SK-N-SH (cell line): Measurements from ENCODE around the gene GALNT12. TPM values are rescaled to one million over a fixed set of nuclear protein-coding genes. Genes with fewer than 3 reads are reported as not detected.

Experiments
- CTCF ChIA-PET: fragments of 300-600, 350-600 bp; formaldehyde crosslinking; extraction: SDS; loops from one replicate; lab custom pipeline; 2021; lab: Yijun Ruan, JAX
- POLR2A ChIA-PET: fragments of 350-600 bp; sonication (Branson Sonifier 250); formaldehyde crosslinking; extraction: SDS; loops from one replicate; lab custom pipeline; 2020; ENCODE audit warnings: antibody characterized with exemption, inconsistent platforms; lab: Yijun Ruan, JAX
- DNase-seq: peaks from one replicate; pipeline ENCODE4 v3.0.0; 2012
- H2AFZ ChIP-seq: fragments of 200-600 bp; sonication (generic); 2 replicates; pipeline ENCODE4 v1.8.1; 2016; ENCODE audit warnings: antibody characterized with exemption, mild to moderate bottlenecking, low read depth
- H3F3A ChIP-seq: fragments of 200-600 bp; sonication (generic); replicated peaks from 2 replicates; pipeline ENCODE3; 2016; ENCODE audit warnings: antibody characterized with exemption, mild to moderate bottlenecking; ENCODE audit not compliant: insufficient read depth
- H3K27ac ChIP-seq, 2 experiments: fragments of 200-500 bp in 1 of 2; fragments of 200-600 bp in 1 of 2; sonication (Bioruptor generic) in 1 of 2; sonication (generic), shearing (Covaris generic) in 1 of 2; 2 replicates each; pipeline versions ENCODE4 v1.5.1 to v1.6.1; 2014 to 2016; ENCODE audit warnings: low read depth in 2 of 2, inconsistent platforms in 1 of 2, low read length in 1 of 2, mild to moderate bottlenecking in 1 of 2, mixed read lengths in 1 of 2
- H3K27me3 ChIP-seq: fragments of 200-600 bp; sonication (generic), shearing (Covaris generic); 2 replicates; pipeline ENCODE4 v1.6.1; 2016; ENCODE audit warnings: mixed run types; ENCODE audit not compliant: insufficient read depth
- H3K36me3 ChIP-seq, 2 experiments: fragments of 200-500 bp in 1 of 2; fragments of 200-600 bp in 1 of 2; sonication (Bioruptor generic) in 1 of 2; sonication (generic) in 1 of 2; replicated peaks in 1 of 2; 2 replicates each; pipeline versions ENCODE3 to v1.5.1; 2014 to 2016; ENCODE audit warnings: low read length in 1 of 2, mild to moderate bottlenecking in 1 of 2; ENCODE audit not compliant: insufficient read depth in 2 of 2, control insufficient read depth in 1 of 2
- H3K4me1 ChIP-seq, 2 experiments: fragments of 200-500 bp in 1 of 2; fragments of 200-600 bp in 1 of 2; sonication (Bioruptor generic) in 1 of 2; sonication (generic), shearing (Covaris generic) in 1 of 2; 2 replicates each; pipeline versions ENCODE4 v1.5.1 to v1.6.1; 2014 to 2016; ENCODE audit warnings: low read depth in 1 of 2, low read length in 1 of 2, mixed run types in 1 of 2; ENCODE audit not compliant: insufficient read depth in 2 of 2, control insufficient read depth in 1 of 2
- H3K4me2 ChIP-seq: fragments of 200-600 bp; sonication (generic), shearing (Covaris generic); 2 replicates; pipeline ENCODE4 v1.6.1; 2017; ENCODE audit warnings: mixed run types
- H3K4me3 ChIP-seq, 2 experiments: fragments of 200-500 bp in 1 of 2; fragments of 200-600 bp in 1 of 2; sonication (Bioruptor generic) in 1 of 2; sonication (generic), shearing (Covaris generic) in 1 of 2; 2 replicates each; pipeline versions ENCODE4 v1.5.1 to v1.8.1; 2014 to 2016; ENCODE audit warnings: low read depth in 2 of 2, inconsistent platforms in 1 of 2, low read length in 1 of 2, mild to moderate bottlenecking in 1 of 2, mixed read lengths in 1 of 2, moderate library complexity in 1 of 2
- H3K79me2 ChIP-seq: fragments of 200-600 bp; sonication (generic); 2 replicates; pipeline ENCODE4 v1.8.1; 2017; ENCODE audit warnings: mild to moderate bottlenecking; ENCODE audit not compliant: insufficient read depth
- H3K9ac ChIP-seq: fragments of 200-600 bp; sonication (generic); 2 replicates; pipeline ENCODE4 v1.6.1; 2017; ENCODE audit warnings: mixed run types
- H3K9me2 ChIP-seq: fragments of 200-600 bp; sonication (generic); 2 replicates; pipeline ENCODE4 v1.6.1; 2017; ENCODE audit warnings: mixed run types
- H3K9me3 ChIP-seq: fragments of 200-600 bp; sonication (generic); 2 replicates; pipeline ENCODE4 v1.6.1; 2017; ENCODE audit warnings: mixed run types, mild to moderate bottlenecking, moderate library complexity
- H4K20me1 ChIP-seq: fragments of 200-600 bp; sonication (generic); 2 replicates; pipeline ENCODE4 v1.6.1; 2017; ENCODE audit warnings: mild to moderate bottlenecking, mixed run types; ENCODE audit not compliant: insufficient read depth
- ELF1 ChIP-seq: IDR thresholded peaks from 2 replicates; pipeline ENCODE4 v1.4.0; 2012
- EZH2phosphoT487 ChIP-seq: fragments of 200-600 bp; sonication (generic); IDR thresholded peaks from 2 replicates; pipeline ENCODE4 v1.6.1; 2017; ENCODE audit warnings: low read depth, mixed run types, mild to moderate bottlenecking, antibody characterized with exemption, moderate library complexity, borderline replicate concordance
- FOXJ3 ChIP-seq: sonication (generic); formaldehyde crosslinking; IDR thresholded peaks from 2 replicates; pipeline ENCODE4 v1.5.1; 2020; ENCODE audit warnings: mild to moderate bottlenecking, missing genetic modification reagents
- GABPA ChIP-seq: IDR thresholded peaks from 2 replicates; pipeline ENCODE4 v1.4.0; 2012; ENCODE audit warnings: low read depth, mild to moderate bottlenecking
- GATA2 ChIP-seq: sonication (generic); formaldehyde crosslinking; IDR thresholded peaks from 2 replicates; pipeline ENCODE4 v1.5.0; 2020; ENCODE audit warnings: mild to moderate bottlenecking, missing genetic modification reagents
- NFIC ChIP-seq: IDR thresholded peaks from 2 replicates; pipeline ENCODE4 v1.4.0; 2012; ENCODE audit warnings: borderline replicate concordance
- NRF1 ChIP-seq: IDR thresholded peaks from 2 replicates; pipeline ENCODE4 v1.6.1; 2012; ENCODE audit warnings: low read depth, mild to moderate bottlenecking, low read length
- POLR2AphosphoS5 ChIP-seq: IDR thresholded peaks from 2 replicates; pipeline ENCODE4 v1.6.1; 2012; ENCODE audit warnings: low read depth, low read length
- RAD21 ChIP-seq: IDR thresholded peaks from 2 replicates; pipeline ENCODE4 v1.6.1; 2012; ENCODE audit warnings: mild to moderate bottlenecking, low read length
- RCOR1 ChIP-seq: fragments of 150-350 bp; IDR thresholded peaks from 2 replicates; pipeline ENCODE4 v1.6.1; 2017; ENCODE audit warnings: antibody characterized with exemption, low read length
- RFX5 ChIP-seq: IDR thresholded peaks from 2 replicates; pipeline ENCODE4 v1.6.1; 2012; ENCODE audit warnings: mild to moderate bottlenecking, improper control_type of control experiment, low read length
- RXRA ChIP-seq: IDR thresholded peaks from 2 replicates; pipeline ENCODE4 v1.4.0; 2012; ENCODE audit warnings: low read depth, mild to moderate bottlenecking, borderline replicate concordance
- SIN3A ChIP-seq: IDR thresholded peaks from 2 replicates; pipeline ENCODE4 v1.6.1; 2012; ENCODE audit warnings: low read depth, mild to moderate bottlenecking, low read length, moderate library complexity, borderline replicate concordance
- TCF12 ChIP-seq: IDR thresholded peaks from 2 replicates; pipeline ENCODE4 v1.4.0; 2012
- TEAD4 ChIP-seq: IDR thresholded peaks from 2 replicates; pipeline ENCODE4 v1.4.0; 2012; ENCODE audit warnings: mild to moderate bottlenecking, borderline replicate concordance; ENCODE audit not compliant: insufficient read depth
- USF2 ChIP-seq: fragments of 150-350 bp; IDR thresholded peaks from 2 replicates; pipeline ENCODE4 v1.6.1; 2017; ENCODE audit warnings: antibody characterized with exemption, low read length, low read depth, borderline replicate concordance
- YY1 ChIP-seq: IDR thresholded peaks from 2 replicates; pipeline ENCODE4 v1.4.0; 2012; ENCODE audit warnings: low read depth, mild to moderate bottlenecking
- WGBS: methylation state at CpG from one replicate; pipeline ENCODE4 v1.1.6; 2017; ENCODE audit warnings: low lambda C conversion rate; 5-methylcytosine and 5-hydroxymethylcytosine counted together
- polyA plus RNA-seq, 3 experiments: library from polyadenylated mRNA; depleted of rRNA; stranded (reverse); fragments of >200 nt; gene quantifications; 2 replicates each; pipeline ENCODE4 v1.2.3, GENCODE V29; 2012
- TF ChIP-seq, protein P1 (sequence below): IDR thresholded peaks from 2 replicates; pipeline ENCODE4 v1.4.0; 2012; ENCODE audit warnings: low read depth, borderline replicate concordance
- TF ChIP-seq, protein P2 (sequence below): IDR thresholded peaks from 2 replicates; pipeline ENCODE4 v1.4.0; 2012; ENCODE audit warnings: low read depth, borderline replicate concordance
- TF ChIP-seq, protein P3 (sequence below): fragments of 200-600 bp; sonication (generic); IDR thresholded peaks from 2 replicates; pipeline ENCODE4 v1.6.1; 2017; ENCODE audit warnings: antibody characterized with exemption, mild to moderate bottlenecking, moderate library complexity
- TF ChIP-seq, protein P4 (sequence below): IDR thresholded peaks from 2 replicates; pipeline ENCODE4 v1.4.0; 2012; ENCODE audit warnings: low read depth

GALNT12 gene
- polyA plus RNA-seq, 1 of the 3 experiments (the other 2 are of a cell fraction): 7.4 TPM

GRCh38 chr9:98865284-98865875 lies 57.9 kb downstream of the GALNT12 start:
- TF ChIP-seq, protein P1, sequence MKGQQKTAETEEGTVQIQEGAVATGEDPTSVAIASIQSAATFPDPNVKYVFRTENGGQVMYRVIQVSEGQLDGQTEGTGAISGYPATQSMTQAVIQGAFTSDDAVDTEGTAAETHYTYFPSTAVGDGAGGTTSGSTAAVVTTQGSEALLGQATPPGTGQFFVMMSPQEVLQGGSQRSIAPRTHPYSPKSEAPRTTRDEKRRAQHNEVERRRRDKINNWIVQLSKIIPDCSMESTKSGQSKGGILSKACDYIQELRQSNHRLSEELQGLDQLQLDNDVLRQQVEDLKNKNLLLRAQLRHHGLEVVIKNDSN: no peak
- TF ChIP-seq, protein P2, sequence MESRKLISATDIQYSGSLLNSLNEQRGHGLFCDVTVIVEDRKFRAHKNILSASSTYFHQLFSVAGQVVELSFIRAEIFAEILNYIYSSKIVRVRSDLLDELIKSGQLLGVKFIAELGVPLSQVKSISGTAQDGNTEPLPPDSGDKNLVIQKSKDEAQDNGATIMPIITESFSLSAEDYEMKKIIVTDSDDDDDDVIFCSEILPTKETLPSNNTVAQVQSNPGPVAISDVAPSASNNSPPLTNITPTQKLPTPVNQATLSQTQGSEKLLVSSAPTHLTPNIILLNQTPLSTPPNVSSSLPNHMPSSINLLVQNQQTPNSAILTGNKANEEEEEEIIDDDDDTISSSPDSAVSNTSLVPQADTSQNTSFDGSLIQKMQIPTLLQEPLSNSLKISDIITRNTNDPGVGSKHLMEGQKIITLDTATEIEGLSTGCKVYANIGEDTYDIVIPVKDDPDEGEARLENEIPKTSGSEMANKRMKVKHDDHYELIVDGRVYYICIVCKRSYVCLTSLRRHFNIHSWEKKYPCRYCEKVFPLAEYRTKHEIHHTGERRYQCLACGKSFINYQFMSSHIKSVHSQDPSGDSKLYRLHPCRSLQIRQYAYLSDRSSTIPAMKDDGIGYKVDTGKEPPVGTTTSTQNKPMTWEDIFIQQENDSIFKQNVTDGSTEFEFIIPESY: no peak
- TF ChIP-seq SIN3A (no peak), TEAD4 (no peak), GATA2 (CRISPR knock-in tag) (no peak), RAD21 (no peak), YY1 (no peak), NRF1 (no peak), FOXJ3 (CRISPR knock-in tag) (no peak)
- TF ChIP-seq, protein P3, sequence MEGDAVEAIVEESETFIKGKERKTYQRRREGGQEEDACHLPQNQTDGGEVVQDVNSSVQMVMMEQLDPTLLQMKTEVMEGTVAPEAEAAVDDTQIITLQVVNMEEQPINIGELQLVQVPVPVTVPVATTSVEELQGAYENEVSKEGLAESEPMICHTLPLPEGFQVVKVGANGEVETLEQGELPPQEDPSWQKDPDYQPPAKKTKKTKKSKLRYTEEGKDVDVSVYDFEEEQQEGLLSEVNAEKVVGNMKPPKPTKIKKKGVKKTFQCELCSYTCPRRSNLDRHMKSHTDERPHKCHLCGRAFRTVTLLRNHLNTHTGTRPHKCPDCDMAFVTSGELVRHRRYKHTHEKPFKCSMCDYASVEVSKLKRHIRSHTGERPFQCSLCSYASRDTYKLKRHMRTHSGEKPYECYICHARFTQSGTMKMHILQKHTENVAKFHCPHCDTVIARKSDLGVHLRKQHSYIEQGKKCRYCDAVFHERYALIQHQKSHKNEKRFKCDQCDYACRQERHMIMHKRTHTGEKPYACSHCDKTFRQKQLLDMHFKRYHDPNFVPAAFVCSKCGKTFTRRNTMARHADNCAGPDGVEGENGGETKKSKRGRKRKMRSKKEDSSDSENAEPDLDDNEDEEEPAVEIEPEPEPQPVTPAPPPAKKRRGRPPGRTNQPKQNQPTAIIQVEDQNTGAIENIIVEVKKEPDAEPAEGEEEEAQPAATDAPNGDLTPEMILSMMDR: no peak
- no peak for DNase-seq
- Histone ChIP-seq H3K4me1 (peaks cover 3 to 10% of the 10 kb centered on the region in 2 experiments; a peak in 2 of 4 replicates), H3K79me2 (no peaks in the 10 kb centered on the region), H3K4me3 (no peak overlapping the region), H3K4me2 (no peak overlapping the region), H2AFZ (no peak overlapping the region), H3K27ac (no peak overlapping the region), H3K27me3 (no peaks in the 10 kb centered on the region), H3K9me3 (no peaks in the 10 kb centered on the region), H3K9me2 (no peaks in the 10 kb centered on the region), H3F3A (no peaks in the 10 kb centered on the region), H3K9ac (no peak overlapping the region), H4K20me1 (no peaks in the 10 kb centered on the region), H3K36me3 (no peaks in the 10 kb centered on the region)
- WGBS: 69% methylated on average over 5 of the region's 5 CpGs
- ChIA-PET CTCF (interaction anchor here (1.1 to 1.2 kb wide), 2 partner anchors 133 to 275 kb away, joined by 3 to 5 read pairs; no protein-coding TSS in a partner anchor), POLR2A (no interaction called here)

DNA sequence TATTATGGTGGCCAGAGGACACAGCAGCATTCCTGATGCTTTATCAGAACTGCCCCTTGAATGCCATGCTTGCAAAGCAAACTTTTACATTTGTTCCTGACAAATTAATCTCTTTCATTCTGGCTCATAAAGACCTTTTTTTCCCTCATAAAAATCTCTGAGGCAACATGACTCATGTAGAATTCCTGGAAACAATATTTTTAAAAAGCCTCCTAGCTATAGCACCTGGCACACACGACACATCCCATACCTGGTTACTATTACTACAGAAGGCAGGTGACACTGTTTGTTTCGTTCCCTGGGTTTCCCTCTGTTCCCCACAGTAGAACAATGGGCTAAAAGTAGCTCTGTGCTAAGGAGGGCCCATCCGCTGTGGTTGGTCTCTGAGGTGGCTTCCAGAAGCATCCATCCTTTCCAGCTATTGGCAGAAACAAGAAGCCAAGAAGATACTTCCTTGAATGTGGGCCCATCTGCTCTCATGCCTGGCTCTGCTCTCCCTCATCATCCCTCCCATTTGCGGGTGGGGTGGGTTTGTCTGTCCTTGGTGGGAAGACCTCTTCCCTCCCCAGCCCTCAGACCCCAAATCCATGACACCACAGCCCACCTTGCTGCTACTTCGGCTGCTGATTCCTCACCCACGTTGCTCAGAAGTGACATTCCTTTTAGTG lies 59.1 kb downstream of the GALNT12 start:
- H3K9ac ChIP-seq: no peak overlapping the region
- H3K79me2 ChIP-seq: no peaks in the 10 kb centered on the region
- POLR2A ChIA-PET: no interaction called here
- CTCF ChIA-PET: interaction anchor here (0.7 to 1.7 kb wide), 4 partner anchors 18 to 274 kb away, joined by 3 to 8 read pairs (median 4); no protein-coding TSS in a partner anchor
- no peak overlapping the region for H2AFZ ChIP-seq
- no peak overlapping the region for H3K27ac ChIP-seq
- H4K20me1 ChIP-seq: no peaks in the 10 kb centered on the region
- H3K4me2 ChIP-seq: no peak overlapping the region
- no peaks in the 10 kb centered on the region for H3K9me3 ChIP-seq
- no peaks in the 10 kb centered on the region for H3K9me2 ChIP-seq
- no peaks in the 10 kb centered on the region for H3K27me3 ChIP-seq
- WGBS: 51% methylated on average over 6 of the region's 6 CpGs
- DNase-seq: no peak
- no peaks in the 10 kb centered on the region for H3K36me3 ChIP-seq
- H3K4me3 ChIP-seq: no peak overlapping the region
- H3F3A ChIP-seq: no peaks in the 10 kb centered on the region
- peaks cover 3 to 10% of the 10 kb centered on the region in 2 experiments; a peak in 2 of 4 replicates for H3K4me1 ChIP-seq
- no peak for TF ChIP-seq POLR2AphosphoS5
- no peak for TF ChIP-seq YY1
- TF ChIP-seq, protein P4, sequence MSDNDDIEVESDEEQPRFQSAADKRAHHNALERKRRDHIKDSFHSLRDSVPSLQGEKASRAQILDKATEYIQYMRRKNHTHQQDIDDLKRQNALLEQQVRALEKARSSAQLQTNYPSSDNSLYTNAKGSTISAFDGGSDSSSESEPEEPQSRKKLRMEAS: no peak
- no peak for TF ChIP-seq RCOR1
- no peak for TF ChIP-seq FOXJ3 (CRISPR knock-in tag)
- no peak for TF ChIP-seq NFIC
- no peak for TF ChIP-seq NRF1
- TF ChIP-seq TCF12: no peak
- TF ChIP-seq EZH2phosphoT487: no peak
- no peak for TF ChIP-seq GABPA
- TF ChIP-seq RFX5: no peak
- no peak for TF ChIP-seq ELF1
- no peak for TF ChIP-seq TEAD4
- no peak for TF ChIP-seq RXRA
- TF ChIP-seq USF2: no peak
